Nucleus accumbens (tissue), 56 donors: Measurements from ENCODE around the gene KLF6.

Experiments used
- DNase-seq, 56 donors: peaks; one replicate each; lab custom pipeline; 2025; lab: John Stamatoyannopoulos, UW

KLF6 gene

DNA sequence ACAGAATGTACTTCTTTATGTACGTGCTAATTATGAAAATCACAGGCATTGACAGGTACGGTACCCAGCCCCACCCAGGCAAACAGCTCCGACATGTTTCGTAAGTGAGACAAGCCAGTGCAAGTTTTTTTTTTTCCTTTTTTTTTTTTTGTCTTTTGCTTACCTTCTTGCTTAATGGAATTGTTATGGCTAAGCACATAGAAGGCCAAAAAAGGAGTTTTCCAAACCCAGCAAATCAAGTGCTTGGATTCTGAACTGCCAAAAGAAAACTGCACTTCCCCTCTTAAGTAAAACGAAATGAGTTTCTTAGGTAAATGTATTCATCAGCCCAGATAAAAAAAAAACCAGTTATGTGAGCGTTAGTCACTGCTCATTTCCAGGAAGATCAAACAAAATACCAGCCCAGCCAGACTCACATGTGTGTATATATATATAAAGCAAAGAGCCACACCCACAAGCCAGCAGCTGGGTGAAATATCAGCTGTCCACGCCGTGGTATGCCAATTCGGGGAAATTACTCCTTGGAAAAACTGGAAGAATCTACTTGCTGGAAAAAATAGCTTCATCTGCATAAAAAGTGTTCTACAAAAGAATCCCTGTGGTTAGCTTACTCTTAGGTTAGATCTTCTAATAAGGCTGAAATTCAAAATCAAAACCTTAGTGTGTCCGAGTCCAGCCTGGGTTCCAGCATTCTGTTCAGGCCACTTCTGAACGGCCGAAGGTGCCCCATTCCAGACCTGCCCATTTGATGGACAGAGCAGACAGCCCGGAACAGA lies 8.0 kb downstream of the KLF6 start:
- no peak for DNase-seq

DNA sequence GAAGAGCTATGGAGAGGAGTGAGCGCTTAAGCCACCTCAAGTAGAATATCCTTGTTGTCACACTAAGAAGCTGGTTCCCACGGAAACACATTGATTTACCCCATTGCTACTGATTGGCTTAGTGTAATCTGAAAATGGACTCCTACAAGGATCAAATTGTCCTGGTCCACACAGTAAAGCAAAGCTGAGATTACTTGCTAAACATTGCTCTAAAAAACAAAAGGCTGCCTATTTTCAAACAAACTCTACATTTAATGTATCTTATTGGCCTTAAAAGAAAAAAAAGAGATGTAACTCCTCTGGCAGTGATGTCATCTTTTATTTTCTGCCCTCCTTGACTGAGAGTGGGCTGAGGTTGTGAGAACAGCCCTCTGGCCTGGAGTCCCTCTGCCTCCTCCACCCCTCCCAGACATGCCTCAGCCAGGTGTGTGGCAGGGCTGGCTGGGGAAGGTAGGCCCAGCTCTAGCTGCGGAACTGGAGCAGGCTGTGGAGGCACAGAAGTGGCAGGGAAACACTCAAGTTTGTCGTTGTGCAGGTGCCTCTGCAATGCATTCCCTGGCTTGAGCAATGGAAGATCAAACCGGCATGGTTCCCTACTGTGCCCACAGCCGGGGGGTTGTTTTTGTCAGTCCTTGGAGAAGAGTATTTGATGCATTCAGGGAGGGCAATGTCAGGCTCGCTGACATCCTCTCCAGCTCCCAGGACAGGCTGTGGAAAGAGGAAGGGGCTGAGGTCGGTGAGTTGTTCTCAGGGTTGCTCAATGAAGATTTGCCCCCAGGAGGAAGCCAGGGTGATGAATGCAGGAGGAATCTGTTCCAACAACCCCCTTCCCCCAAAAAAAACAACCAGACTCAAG lies 9.1 kb downstream of the KLF6 start:
- DNase-seq: peak in 1 of 56 donors; percentile 15

DNA sequence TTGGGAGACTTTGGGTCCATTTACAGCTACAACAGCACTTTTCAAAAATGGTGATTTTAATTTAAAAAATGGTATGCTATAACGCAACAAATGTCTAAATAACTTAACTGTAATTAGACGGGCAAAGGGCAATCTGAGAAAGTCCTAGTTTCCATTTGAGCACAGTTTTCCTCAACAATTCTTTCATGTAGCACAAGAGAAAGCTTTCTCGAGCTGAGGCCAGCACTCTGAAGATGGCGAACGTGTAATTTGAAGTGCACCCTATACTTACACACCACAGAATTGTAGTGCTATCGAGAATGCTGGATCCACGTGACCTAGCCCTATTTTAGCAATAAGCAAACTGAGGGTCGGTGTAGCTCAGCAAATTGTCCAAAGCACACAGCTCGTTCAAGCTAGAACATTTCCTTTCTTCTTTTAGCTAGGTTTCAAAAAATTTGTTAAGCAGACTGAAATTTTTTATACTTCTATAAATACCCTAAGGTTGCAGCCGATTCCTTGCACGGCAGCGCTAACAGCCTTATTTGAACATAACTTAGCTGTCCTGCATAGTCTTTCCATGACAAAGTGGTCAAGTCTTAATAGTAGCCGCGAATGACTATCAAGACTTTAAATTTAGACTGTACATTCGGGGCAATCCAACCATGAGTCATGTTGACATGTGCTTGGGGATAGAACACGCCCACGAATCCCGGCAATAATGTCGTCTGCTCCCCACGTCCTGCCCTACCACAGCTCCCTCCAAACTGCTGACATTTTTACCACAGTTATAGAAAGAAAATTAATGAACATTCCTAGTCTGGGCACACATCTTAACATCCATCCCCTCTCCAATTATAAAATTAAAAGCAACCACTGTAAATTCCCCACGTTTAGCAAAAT lies 10.0 kb downstream of the KLF6 start:
- DNase-seq: peak in 2 of 56 donors; percentile 19 to 23

DNA sequence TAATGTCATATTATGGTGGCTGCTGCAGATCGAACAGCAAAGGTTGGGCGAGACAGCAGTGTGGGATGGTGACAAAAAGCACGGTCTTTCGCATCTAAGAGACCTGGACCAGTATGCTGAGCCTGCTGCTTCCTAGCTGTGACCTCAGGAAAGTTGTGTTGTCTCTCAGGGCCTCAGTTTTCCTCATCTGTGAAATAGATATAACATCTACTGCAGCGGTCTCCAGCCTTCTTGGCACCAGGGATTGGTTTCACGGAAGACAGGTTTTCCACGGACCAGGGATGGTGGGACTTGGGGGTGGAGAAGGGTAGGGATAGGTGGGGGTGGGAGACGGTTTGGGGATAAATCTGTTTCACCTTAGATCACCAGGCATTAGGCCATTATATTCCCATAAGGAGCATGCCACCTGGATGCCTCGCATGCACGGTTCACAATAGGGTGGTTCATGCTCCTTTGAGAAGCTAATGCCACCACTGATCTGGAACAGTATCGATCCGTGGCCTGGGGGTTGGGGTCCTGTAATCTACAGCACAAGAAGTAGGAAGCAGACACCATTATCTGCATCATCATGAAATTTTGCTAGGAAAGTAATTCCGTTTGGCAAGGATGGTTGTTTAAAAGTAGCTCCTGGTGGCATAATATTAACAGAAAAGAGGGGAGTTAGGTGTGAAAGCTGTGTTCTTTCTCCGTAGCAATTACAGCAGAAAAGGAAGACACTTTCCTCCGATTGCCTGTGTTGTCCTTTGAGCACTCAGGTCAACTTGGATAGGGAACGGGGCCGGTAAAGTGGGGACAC lies 10.8 kb downstream of the KLF6 start:
- DNase-seq: no peak

DNA sequence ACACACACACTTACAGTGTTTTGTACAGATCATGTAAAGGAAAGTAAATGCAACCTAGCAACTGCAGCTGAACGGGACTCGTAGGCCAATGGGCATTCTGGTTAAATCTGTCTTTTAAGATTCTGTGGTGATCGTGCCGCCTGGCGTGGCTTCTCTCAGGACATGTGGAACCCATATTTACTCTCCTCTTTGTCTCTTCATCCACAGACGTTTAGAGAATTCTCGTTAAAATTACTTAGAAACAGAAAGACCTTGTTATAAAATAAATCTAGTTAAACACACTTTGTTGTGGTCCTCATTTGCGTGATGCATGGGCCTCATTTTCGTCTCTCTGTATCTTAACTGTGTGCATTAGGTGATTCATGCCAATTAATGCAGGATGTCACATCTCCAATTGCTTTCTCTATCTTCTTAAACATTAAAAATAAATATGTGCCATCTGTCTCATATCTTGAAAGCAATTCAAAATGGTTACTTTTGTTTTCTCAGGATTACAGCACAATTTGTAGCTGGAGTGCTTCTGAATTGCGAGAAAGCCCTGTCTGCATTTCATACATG lies 11.5 kb downstream of the KLF6 start:
- no peak for DNase-seq

DNA sequence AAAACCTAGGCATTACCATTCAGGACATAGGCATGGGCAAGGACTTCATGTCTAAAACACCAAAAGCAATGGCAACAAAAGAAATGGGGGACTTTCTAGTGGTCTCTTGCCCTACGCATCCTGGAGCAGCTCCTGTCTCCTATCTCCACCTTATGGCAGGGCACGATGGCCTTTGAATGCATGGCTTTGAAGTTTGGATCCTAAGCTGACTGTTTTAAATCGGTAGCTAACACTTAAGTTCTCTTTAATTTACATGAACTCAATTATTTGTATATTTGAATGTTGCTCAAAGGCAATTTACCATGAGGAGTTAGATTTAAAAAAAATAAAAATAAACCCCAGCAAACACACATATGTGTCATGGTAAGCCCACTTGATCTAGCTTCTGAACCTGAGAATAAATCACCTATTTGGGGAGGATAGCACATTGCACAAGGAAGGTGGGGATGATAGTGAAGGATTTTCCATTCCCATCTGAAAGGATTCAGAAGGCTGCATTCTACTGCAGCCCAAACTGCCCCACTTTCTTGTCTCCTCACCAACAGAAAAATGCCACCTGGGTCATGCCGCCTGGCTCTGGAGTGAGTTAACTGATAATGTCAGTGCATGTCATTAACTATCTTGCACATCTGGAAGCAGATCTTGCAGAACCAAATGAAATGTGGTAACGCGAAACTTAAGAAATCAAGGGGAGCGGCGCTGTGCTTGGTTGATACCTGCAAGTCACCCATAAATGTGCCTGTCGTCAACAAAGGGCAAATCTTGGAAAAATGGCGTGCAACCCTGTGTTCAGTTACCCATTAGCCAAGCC lies 12.4 kb downstream of the KLF6 start:
- no peak for DNase-seq

DNA sequence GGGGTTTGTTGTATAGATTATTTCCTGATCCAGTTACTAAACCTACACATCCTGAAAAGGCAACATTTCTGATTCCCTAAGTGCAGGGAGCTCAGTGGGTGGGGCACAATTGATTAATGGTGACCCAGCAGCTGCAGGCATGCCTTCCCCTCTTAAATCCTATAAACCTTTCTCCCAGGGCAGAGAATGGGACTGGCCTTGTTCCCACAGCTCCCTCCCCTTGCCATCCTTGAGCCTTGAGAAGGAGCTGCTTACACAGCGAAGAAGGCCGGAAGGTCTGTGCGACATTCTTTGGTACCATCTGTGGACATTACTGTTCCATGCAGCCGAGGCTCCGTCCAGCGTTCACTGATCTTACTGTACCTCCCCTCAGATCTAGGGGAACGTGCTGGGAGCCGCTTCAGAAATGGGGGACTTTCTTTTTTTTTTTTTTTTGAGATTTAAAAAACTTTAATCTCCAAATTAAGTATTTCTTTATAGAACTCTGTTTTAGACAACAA lies 14.3 kb downstream of the KLF6 start:
- DNase-seq: no peak

DNA sequence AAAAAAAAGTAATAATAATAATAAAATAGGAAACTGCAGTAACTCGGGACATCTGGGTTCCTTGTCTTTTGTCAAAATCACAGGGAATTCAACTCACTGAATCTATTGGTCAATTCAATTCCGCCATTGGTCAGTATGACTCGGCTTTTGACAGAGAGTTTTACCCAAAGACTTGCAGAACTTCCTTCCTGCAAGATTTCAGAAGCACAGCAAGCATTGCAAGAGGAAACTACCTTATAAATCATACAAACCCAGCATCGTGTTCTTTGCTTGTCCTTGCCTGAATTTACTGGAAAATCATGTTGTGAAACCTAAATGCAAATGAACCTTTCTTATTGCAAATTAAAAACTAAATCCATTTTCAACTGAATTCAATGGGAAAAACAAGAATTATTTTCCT lies 15.5 kb downstream of the KLF6 start:
- DNase-seq: no peak

DNA sequence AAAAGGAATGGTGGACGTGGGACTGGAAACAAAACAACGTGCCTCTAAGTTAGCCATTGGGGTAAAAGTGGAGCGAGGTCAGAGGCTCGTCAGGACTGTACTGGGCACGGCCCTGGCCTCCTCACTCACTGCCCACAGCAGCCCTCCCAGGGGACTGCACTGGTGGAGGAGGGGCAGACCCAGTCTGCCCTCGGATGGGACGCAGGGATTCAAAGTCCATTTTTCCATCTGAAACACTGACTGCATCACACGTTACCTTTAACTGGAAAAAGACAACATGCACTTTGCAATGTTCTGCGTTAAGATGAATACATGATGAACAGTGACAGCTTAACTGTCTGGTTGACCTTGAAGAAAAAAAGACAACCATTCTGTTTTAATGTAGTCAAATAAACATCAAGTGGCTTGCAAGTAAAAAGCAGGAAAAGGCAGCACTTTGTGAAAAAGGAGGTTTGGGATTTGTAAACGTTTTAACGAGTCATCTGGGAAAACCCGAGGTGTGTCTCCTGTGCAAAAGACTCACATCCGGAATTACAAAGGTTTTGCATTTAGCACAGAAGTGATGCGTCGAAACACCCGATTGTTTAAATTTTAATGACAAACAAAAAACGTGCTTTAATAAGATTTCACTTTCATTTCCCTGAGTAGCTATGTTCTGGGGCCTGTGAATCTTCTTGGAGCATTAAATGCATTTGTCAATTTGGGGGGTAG lies 18.8 kb downstream of the KLF6 start:
- no peak for DNase-seq

DNA sequence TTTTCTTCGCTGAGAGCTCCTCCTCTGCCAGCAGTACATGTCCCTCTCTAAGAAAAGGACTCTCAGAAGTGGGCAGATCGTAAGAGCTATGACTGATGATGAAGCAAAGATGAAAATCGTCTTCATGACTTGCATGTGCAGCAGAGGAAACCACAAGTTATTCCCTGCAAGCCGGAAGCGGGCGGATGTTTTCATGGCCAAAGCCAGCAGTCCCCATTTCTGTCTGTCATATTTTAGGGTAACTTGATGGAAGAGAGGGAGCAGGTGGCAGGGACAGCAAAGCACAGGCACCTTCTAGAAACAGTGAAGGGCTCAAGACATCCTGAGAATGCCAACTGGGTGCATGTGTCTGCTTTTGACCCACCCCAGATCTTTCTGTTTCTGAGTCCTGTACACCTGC lies 19.9 kb downstream of the KLF6 start:
- DNase-seq: no peak

DNA sequence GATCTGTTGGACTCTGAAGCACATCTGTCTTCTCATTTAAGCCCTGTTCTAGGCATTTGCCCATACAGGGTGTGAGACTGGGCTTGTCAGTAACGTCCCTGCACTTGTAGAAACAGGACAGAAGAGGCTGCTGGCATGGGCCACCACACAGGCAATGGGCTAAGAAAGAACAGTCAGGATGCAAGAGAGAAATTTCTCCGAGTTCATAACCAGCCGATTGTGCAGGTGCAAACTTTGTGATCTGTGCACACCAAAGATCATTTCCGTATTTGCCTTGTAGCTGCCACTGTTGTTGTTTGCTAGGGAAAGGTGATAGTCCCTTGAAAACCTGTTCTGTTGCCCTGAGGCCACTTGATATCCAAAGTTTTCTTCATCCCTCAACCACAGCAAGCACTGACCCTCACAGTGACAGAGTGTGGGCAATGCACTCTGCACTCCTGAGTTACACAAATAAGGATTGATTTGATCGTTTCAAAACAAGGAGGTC lies 20.3 kb downstream of the KLF6 start:
- DNase-seq: no peak

DNA sequence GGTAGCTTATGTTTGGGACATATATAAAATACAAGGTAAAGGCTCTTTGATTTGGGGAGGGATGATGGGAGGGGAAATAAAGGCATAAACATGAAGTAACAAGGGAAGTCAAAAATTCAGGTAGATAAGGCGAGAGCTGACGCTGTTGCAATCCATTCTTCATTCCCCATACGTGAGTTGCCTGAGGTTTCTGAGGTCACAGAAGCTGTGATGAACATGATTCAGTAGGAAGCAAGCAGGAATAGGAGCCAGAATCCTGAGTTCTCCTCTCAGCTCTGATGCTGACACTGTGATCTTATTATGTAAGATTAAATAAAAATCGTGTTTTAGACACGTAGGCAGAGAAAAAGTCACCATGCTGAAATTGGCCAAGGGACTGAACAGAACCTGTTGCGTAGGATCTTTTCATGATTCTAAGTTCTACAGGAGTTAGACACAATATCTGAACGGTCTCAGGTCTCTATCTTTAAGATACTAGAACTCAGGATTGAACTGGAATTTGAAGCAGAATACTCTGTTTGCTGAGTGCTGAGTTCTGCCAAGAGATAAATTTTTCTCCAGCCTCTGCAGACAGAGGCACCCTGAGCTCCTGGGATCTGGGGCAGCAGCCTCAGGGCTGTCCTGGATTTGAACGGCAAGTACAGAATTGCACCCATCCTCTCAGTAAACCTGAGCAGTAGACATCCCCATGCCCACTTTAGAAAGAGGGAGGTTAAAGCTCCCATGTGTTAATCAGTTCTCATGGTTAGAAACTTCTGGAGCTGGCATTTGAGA lies 21.0 kb downstream of the KLF6 start:
- DNase-seq: no peak

DNA sequence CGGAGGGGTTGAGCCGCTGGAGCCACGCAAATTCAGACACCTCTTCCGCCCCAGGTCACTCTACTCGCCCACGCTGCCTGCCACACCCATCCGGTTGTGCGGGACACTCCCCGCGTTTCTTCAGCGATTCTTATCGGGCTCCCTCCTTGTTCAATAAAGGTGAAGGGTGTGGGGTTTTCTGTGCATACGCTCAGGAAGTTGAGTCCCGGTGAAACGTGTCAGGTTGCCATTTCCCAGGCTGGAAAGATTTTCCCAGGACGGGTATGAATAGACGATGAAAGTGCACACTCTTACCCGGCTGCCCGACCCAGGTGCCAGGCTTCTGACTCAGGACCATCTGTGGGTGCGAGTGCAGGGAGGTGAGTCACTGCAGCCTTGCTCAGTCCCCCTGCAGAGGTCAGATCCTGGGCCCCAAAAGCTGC lies 22.0 kb downstream of the KLF6 start:
- no peak for DNase-seq

DNA sequence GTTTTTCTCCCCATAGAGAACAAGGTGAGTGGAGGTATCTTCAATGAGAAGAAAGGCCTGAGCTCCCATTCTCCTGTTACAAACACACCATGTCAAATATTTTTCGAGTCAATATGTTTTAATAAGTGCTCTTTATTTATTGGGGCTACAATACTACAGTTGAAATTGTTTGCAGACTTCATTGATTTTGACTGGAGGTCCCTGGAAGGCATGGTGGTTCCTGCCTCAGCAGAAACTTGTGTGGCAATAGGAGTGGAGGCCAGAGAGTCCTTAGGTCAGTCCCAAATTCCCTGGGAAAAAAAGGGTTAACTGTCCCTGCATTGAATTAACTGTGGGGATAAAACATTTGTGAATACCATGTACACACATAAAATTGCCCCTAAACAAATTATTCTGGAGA lies 22.7 kb downstream of the KLF6 start:
- no peak for DNase-seq

DNA sequence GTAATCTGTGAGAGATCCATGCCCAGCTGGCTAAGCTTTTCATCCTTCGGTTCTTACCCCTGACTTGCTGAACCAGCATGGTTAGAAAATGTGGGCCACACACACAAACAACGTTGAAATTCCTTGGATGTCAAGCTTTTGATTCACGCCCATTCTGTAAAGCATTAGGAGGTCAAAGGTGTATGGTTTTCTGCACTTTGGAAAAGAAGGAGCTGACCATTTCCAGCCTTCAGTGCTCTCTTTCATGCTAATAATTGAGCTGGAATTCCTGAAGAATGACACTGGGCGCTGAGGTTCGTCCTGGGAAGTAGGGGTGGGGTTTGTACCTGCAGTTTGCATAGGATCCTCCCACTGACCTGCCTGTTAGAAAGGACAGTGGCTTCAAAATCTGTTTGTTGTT lies 23.1 kb downstream of the KLF6 start:
- DNase-seq: no peak

DNA sequence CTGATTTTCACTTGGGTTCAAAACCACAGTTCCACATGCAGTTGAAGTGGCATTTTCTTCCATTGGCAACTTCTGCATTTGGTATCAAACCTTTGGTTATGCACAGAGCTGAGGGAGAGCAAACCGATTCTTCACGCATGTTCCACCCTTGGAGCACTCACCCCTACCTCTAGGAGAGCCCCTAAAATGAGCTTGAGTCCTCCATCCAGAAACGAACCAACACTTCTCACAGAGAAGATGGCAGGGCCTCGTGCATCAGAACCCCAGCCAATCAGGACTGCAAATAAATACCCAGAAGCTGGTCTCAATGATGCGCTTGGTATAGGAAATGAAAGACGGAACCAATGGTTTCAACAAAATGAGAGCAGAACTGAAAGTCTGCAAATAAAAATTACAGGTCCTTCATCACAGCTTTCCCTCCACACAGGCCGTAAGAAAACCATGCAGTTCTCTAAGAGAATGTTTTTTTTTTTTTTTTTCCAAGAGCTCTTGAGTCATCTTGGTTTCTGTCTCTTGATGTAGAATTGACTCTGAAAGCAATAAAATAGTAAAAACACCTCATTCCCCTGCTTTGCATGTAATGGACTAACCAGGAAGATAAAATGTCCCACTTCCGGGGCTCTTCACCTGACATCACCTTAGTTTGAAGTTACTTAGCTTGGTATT lies 23.9 kb downstream of the KLF6 start:
- DNase-seq: no peak

DNA sequence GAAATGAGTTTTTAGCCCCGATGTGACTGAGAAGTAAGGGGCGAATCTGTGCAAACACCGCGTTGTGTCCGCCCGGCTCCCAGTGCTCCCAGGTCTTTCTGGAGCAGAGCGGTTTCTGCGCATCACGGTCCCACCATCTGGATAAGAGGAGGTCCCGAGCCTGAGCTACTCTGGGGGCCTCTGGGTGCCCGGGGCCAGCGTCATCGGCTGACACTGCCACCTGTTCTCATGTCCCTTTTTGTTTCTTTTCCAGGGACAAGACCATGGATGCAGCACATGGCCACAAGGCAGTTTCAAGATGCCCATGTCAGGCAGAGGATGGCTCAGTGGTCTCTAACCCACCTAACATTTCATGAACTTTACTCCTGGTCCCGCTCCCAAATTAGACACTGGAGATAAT lies 24.9 kb downstream of the KLF6 start:
- no peak for DNase-seq
